Progenitor cell of endocrine pancreas (in vitro differentiated cells): ENCODE measurements around the gene PDP2. TPM values are rescaled to one million over a fixed set of nuclear protein-coding genes. Genes with fewer than 3 reads are reported as not detected.

Experiments used
- DNase-seq: peaks from one replicate; pipeline ENCODE4 v3.0.0; 2021; ENCODE audit warnings: low spot score; ENCODE audit not compliant: unreplicated experiment
- H3K27ac Mint-ChIP-seq: 2 replicates; pipeline ENCODE4 v1.8.0; 2021; ENCODE audit warnings: mild to moderate bottlenecking, moderate library complexity, mixed read lengths
- H3K27me3 Mint-ChIP-seq: 2 replicates; pipeline ENCODE4 v1.8.0; 2021; ENCODE audit warnings: mixed read lengths
- H3K36me3 Mint-ChIP-seq: 2 replicates; pipeline ENCODE4 v1.8.0; 2022; ENCODE audit warnings: mixed read lengths; ENCODE audit not compliant: insufficient read depth
- H3K4me1 Mint-ChIP-seq: 2 replicates; pipeline ENCODE4 v1.8.0; 2021; ENCODE audit warnings: low read depth, mixed read lengths
- H3K4me3 Mint-ChIP-seq: 2 replicates; pipeline ENCODE4 v1.8.0; 2021; ENCODE audit warnings: low read depth, mild to moderate bottlenecking, moderate library complexity, mixed read lengths
- H3K9me3 Mint-ChIP-seq: 2 replicates; pipeline ENCODE4 v1.8.0; 2021; ENCODE audit warnings: low read depth, mixed read lengths
- CTCF ChIP-seq: fragments of 200-600 bp; sonication (generic); IDR thresholded peaks from one replicate; pipeline ENCODE4 v1.5.0; 2021; ENCODE audit warnings: antibody characterized with exemption, mild to moderate bottlenecking; ENCODE audit not compliant: unreplicated experiment
- long read RNA-seq: library from polyadenylated mRNA; unstranded; transcript quantifications from one replicate; pipeline ENCODE4 v2.0.0, GENCODE V29; 2020
- total RNA-seq: library from RNA; stranded (reverse); gene quantifications from 2 replicates; pipeline ENCODE4 v1.2.1, GENCODE V29; 2021

Gene PDP2
- 17.0 and 20.0 TPM in 2 replicates for total RNA-seq
- long read RNA-seq, full-length matches to known transcripts = 17 of 25 reads
- long read RNA-seq, partial matches to known transcripts = 2 of 25 reads
- long read RNA-seq, other reads (novel, unspliced or antisense) = 6 of 25 reads

- peaks cover 6% of the 10 kb centered on the region for H3K4me1 Mint-ChIP-seq
- H3K27me3 Mint-ChIP-seq = peaks cover 15% of the 10 kb centered on the region
- H3K9me3 Mint-ChIP-seq = no peaks in the 10 kb centered on the region
- peak; percentile 94 for DNase-seq
- no peak for TF ChIP-seq CTCF
- peak within 1 kb of the TSS; percentile 96 for H3K27ac Mint-ChIP-seq
- peaks cover 4% of the 10 kb centered on the region for H3K36me3 Mint-ChIP-seq
- peak within 1 kb of the TSS; percentile 89 for H3K4me3 Mint-ChIP-seq
Measured at GRCh38 chr16:66880288-66881013, at the start of gene PDP2. Gene PDP2 (plus strand): TSS chr16:66880515. CDS start chr16:66884285, 3,770 bp downstream.

GRCh38 chr16:66832190-66832589 lies 48.1 kb upstream of the PDP2 start:
- H3K36me3 Mint-ChIP-seq = peaks cover 4% of the 10 kb centered on the region
- peaks cover 17% of the 10 kb centered on the region for H3K27me3 Mint-ChIP-seq
- peaks cover 8% of the 10 kb centered on the region for H3K4me1 Mint-ChIP-seq
- no peak overlapping the region for H3K27ac Mint-ChIP-seq
- no peak for DNase-seq
- TF ChIP-seq CTCF = no peak
- H3K4me3 Mint-ChIP-seq = no peak overlapping the region
- H3K9me3 Mint-ChIP-seq = no peaks in the 10 kb centered on the region

- Mint-ChIP-seq H3K9me3 (no peaks in the 10 kb centered on the region), H3K4me3 (no peak overlapping the region), H3K36me3 (peaks cover under 1% of the 10 kb centered on the region), H3K27ac (no peak overlapping the region), H3K27me3 (peaks cover 17% of the 10 kb centered on the region), H3K4me1 (peaks cover 8% of the 10 kb centered on the region)
- TF ChIP-seq CTCF = no peak
- no peak for DNase-seq
Measured at GRCh38 chr16:66832661-66833305, 47.5 kb upstream of the PDP2 start.

- H3K9me3 Mint-ChIP-seq = peaks cover 9% of the 10 kb centered on the region
- no peak for DNase-seq
- TF ChIP-seq CTCF = no peak
- no peaks in the 10 kb centered on the region for H3K4me1 Mint-ChIP-seq
- H3K27ac Mint-ChIP-seq = no peak overlapping the region
- no peak overlapping the region for H3K4me3 Mint-ChIP-seq
- no peaks in the 10 kb centered on the region for H3K36me3 Mint-ChIP-seq
- peaks cover 34% of the 10 kb centered on the region for H3K27me3 Mint-ChIP-seq
Measured at GRCh38 chr16:66834746-66835145, 45.6 kb upstream of the PDP2 start.

GRCh38 chr16:66840883-66841282 lies 39.4 kb upstream of the PDP2 start:
- Mint-ChIP-seq H3K27ac (no peak overlapping the region), H3K9me3 (peaks cover 9% of the 10 kb centered on the region), H3K27me3 (peaks cover 62% of the 10 kb centered on the region), H3K36me3 (no peaks in the 10 kb centered on the region), H3K4me3 (no peak overlapping the region), H3K4me1 (peaks cover 3% of the 10 kb centered on the region)
- TF ChIP-seq CTCF = no peak
- DNase-seq = no peak
